ENCODE results near the gene FGF12.

Gene FGF12

GRCh38 chr3:192253138-192253887 is 474.0 kb downstream of the FGF12 start:
- no peak for DNase-seq

- DNase-seq = no peak
Observed at GRCh38 chr3:192249516-192249915, 477.8 kb downstream of the FGF12 start.

GRCh38 chr3:192246847-192247559 is 480.3 kb downstream of the FGF12 start:
- no peak for DNase-seq

- no peak for DNase-seq
Observed at GRCh38 chr3:192244591-192244990, 482.8 kb downstream of the FGF12 start.

GRCh38 chr3:192239956-192240355 is 487.4 kb downstream of the FGF12 start:
- DNase-seq = no peak

GRCh38 chr3:192237992-192238608 is 489.2 kb downstream of the FGF12 start:
- no peak for DNase-seq

GRCh38 chr3:192229866-192230265 is 497.5 kb downstream of the FGF12 start:
- no peak for DNase-seq

GRCh38 chr3:192224634-192225155 is 502.6 kb downstream of the FGF12 start:
- DNase-seq = no peak

GRCh38 chr3:192223815-192224214 is 503.5 kb downstream of the FGF12 start:
- DNase-seq = no peak

- DNase-seq = no peak
Observed at GRCh38 chr3:192220915-192221314, 506.4 kb downstream of the FGF12 start.

- no peak for DNase-seq
Observed at GRCh38 chr3:192219926-192220325, 507.4 kb downstream of the FGF12 start.

GRCh38 chr3:192216067-192216466 is 511.3 kb downstream of the FGF12 start:
- no peak for DNase-seq

GRCh38 chr3:192212979-192213378 is 514.4 kb downstream of the FGF12 start:
- no peak for DNase-seq

- DNase-seq = no peak
Observed at GRCh38 chr3:192212335-192212734, 515.0 kb downstream of the FGF12 start.

- DNase-seq = no peak
Observed at GRCh38 chr3:192207651-192208050, 519.7 kb downstream of the FGF12 start.

- DNase-seq = no peak
Observed at GRCh38 chr3:192207239-192207638, 520.1 kb downstream of the FGF12 start.

GRCh38 chr3:192194085-192194484 is 533.3 kb downstream of the FGF12 start:
- no peak for DNase-seq

- no peak for DNase-seq
Observed at GRCh38 chr3:192188218-192188835, 539.0 kb downstream of the FGF12 start.

GRCh38 chr3:192187485-192188051 is 539.8 kb downstream of the FGF12 start:
- DNase-seq = no peak

GRCh38 chr3:192186498-192186897 is 540.8 kb downstream of the FGF12 start:
- no peak for DNase-seq

- no peak for DNase-seq
Observed at GRCh38 chr3:192186045-192186444, 541.3 kb downstream of the FGF12 start.

- DNase-seq = no peak
Observed at GRCh38 chr3:192183109-192183508, 544.2 kb downstream of the FGF12 start.

GRCh38 chr3:192181151-192181550 is 546.2 kb downstream of the FGF12 start:
- no peak for DNase-seq
